ENCODE measurements around the gene PCDH19.
A peak's percentile ranks its signal among the peaks of the same experiment; 100 is the strongest.

Gene PCDH19

DNA sequence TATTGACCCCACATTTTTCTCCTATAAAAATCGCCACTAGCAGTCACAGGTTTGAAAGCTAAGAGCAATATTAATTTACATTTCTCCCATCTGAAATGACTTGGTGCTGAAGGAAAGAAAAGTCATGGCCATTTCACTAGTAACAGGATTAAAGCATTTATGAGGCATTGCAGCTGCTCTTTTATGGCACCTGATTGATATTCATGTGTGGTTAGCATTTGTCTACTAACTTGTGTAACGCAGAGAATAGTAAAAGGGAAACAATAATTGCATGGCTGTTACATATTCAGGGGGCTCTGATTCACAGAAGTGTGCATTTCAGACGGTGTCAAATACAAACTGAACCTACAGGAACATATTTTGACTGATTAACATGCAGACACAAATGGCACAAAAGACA, 5.2 kb downstream of the PCDH19 start:
- DNase-seq (ENCODE audit: low spot score) = no peak

DNA sequence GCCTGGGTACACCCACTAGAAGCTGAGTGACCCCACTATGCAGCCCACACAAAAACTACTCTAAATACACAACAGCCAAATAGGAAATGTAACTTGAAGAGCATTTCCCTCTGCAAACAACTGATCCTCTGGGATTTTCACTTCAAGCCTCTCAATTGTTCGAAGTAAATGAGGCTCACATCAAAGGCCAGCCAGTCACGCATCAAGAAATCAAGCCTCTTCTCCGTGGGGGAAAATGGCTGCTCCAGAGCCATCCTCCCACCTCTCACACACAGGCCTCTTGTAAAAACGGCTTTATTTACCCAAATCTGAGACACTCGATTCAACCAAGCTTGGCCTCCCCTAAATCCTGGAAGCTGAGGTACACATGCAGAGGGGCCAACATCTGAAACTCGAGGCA, 14.3 kb downstream of the PCDH19 start:
- no peak for DNase-seq (ENCODE audit: low spot score)

DNA sequence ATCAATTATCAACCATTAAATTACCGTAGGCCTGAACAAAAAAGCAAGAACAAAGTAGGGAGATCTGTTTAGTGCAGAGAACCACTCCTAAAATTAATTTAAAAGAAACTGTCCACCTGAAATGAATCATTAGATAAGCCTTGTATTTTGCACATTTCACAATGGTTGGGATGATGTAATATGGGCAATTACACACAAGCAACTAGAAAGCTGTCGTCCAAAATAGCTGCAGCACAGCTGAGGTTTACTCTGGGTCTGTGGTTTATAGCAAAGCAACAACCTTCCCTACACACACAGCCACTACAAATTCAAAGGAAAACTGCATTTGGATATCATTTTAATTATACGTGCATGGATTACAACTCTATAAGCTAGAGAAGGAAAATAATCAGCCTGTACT, 28.5 kb downstream of the PCDH19 start:
- DNase-seq (ENCODE audit: low spot score) = no peak

DNA sequence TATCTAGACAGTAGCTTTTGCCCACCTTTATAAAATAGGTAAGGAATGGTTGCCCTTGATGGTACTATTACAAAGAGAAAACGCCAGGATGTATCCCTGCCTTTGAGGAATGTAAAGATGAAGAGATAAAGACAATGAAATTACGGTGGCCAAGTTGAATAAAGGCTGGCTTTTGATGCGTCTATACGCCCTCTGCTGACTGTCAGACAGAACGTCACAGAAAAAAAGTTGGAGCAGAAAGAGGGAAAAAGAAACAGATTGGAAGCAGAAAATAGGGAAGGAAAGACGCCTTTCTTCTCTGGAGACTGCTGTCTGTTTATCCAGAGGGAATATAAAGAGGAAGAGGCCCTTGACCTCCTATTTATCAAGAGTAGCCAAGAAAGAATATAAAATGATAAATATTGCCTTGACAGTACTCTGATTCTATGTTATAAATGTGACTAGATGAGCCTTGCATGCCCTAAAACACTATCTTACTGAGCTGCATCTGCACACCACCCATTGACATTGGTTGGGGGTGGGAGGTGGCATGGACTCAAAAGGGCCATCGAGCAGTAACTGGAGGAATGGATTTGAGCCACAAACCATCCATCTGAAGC, 30.6 kb downstream of the PCDH19 start:
- no peak for DNase-seq (ENCODE audit: low spot score)

- no peak for DNase-seq (ENCODE audit: low spot score)
Measured at GRCh38 chrX:100377826-100378225, 32.2 kb downstream of the PCDH19 start.

- DNase-seq (ENCODE audit: low spot score) = no peak
Measured at GRCh38 chrX:100376576-100376975, 33.5 kb downstream of the PCDH19 start.

- DNase-seq (ENCODE audit: low spot score) = no peak
Measured at GRCh38 chrX:100373673-100374072, 36.4 kb downstream of the PCDH19 start.

DNA sequence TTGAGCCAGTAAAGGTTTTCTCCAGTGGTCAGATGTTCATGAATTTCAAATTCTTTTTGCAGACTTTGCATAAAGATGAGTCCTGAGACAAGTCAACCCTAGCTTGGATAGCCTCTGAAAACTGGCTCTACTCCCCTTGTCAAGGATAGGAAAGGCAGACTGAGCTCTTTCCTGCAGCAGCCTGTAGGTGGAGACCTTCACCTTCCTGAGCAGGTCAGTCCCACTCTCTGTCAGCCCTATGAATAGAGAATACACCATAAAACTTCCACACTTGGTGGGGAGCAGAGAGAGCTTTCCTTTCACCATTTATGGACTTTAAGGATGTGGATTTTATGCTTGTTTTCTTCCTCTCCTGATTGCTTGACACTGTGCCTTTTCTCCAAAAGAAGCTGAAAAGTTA, 41.9 kb downstream of the PCDH19 start:
- peak; percentile 19 for DNase-seq (ENCODE audit: low spot score)

DNA sequence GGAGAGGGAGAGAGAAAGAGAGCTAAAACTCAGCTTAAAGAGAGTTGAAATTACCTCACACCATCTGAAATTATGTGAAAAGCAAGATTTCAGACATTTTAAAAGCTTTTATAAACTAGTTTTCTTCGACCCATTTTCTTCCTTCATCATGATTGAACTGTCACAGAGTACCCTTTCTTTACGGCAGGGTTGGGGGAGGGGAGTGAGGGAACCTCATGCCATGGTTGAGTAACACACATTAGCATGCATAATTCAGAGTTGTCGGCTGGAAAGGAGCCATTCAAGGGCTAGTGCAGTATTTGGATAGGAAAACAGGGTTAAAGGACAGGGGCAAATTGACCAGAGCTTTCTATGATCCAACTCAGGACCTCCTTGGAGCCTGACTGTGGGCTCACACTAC, 46.2 kb downstream of the PCDH19 start:
- DNase-seq (ENCODE audit: low spot score) = no peak

DNA sequence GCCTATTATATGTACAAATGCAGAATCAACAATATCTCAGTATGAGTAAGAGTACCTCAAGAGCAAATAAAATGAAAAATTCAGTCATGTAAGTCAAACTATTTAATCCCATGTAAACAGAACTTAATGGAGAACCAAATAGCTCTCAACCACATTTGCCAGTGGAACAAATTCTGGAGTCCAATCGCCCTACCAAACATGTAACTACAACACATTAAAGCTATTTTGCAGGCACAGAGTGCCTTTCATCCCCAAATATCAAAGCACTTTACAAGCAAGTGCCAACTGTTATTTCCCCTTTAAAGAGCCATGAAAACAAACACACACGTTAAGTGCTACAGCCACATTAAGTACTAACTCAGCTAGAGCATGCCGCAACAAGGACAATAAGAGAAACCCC, 51.3 kb downstream of the PCDH19 start:
- no peak for DNase-seq (ENCODE audit: low spot score)

DNA sequence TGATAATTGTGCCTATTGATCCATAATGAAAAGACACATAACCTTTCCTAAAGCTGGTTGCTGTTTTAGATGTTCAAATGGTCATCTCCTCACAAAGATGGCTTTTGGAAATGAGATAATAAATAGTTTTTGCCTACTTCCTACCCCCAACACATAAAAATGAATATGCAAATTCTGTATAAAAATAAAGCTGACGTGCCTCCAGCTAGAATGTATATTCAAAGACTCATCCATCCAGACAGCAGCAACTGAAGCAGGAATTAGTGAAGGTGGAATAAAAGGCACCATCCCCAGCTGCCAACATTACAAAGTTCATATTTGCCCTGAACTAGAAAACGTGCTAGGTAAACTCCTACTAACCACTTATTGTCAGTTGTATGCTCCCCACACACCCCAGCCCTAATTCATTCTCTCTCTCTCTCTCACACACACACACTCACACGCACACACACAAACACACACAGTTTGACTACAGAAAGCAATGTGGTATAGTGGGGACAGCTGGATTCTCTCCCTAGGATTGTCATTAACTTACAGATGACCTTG, 53.6 kb downstream of the PCDH19 start:
- DNase-seq (ENCODE audit: low spot score) = no peak

- DNase-seq (ENCODE audit: low spot score) = no peak
Measured at GRCh38 chrX:100355680-100356079, 54.4 kb downstream of the PCDH19 start.

- no peak for DNase-seq (ENCODE audit: low spot score)
Measured at GRCh38 chrX:100353326-100353725, 56.7 kb downstream of the PCDH19 start.

DNA sequence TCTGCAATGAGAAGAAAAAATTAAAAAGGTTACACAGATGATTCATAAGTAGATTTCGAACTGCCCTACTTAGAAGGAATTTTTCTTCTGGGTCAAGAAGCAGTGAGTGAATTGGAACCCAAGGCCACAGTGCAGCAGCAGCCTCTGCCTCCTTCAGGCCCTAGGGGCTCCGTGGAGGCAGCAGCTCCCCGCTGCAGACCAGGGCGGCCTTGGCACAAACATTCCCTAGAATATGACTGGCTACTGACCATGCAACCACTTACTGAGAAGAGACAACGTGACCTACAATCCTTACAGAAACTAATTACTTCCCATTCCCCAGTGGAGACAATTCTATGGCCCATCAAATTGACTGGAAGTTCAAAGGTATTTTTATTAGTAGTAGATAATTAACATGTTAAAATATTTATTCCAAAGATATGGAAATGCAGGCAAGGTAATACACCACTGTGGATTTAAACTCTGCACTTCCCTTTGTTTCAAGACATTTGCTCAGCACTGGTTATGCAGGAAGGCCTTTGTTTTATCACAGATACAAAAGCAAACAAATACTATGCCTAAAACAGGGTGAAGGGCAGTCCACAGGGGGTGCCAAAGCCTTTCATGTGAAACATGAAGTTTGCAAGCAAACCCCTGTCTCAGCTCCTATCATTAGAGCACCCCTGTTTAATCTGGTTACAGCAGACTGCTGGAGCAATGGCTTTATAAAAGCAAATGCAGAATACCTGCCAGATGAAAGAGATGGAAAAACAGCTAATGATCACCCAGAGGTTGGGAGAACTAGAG, 59.2 kb downstream of the PCDH19 start:
- DNase-seq (ENCODE audit: low spot score) = no peak

GRCh38 chrX:100349391-100349790, 60.7 kb downstream of the PCDH19 start:
- DNase-seq (ENCODE audit: low spot score) = no peak

GRCh38 chrX:100341142-100341510, 68.9 kb downstream of the PCDH19 start:
- no peak for DNase-seq (ENCODE audit: low spot score)

DNA sequence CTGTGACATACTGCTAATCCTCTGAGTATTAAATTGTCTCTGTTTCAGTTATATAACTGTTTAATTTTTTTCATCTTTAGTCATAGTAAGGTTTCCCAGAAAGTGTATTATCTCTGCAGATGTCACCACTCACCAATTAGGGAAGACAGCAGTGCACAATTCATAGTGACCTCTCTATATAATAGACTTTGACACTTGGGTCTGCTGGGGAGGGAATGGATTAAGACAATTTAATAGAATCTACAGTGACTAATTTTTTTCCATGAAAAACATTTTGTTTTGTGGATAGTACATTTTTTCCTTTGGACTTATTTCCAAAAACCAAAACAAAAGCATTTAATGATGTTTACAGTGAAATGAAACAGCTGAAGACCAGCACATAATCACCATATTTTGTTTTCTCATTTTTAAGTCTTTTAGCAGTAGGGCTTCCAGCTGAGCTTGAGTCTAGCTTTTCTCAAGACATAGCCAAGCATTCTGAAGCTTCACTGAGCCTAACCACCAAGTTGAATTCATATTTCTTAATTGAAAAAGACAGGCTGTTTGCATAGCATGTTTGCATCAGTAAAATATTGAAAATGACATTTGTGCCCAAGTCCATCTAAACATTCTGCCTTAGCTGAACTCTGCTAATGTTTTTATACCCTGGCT, 69.5 kb downstream of the PCDH19 start:
- no peak for DNase-seq (ENCODE audit: low spot score)

GRCh38 chrX:100328351-100328750, 81.7 kb downstream of the PCDH19 start:
- DNase-seq (ENCODE audit: low spot score) = no peak

- no peak for DNase-seq (ENCODE audit: low spot score)
Measured at GRCh38 chrX:100319716-100320115, 90.4 kb downstream of the PCDH19 start.

- no peak for DNase-seq (ENCODE audit: low spot score)
Measured at GRCh38 chrX:100316987-100317386, 93.1 kb downstream of the PCDH19 start.

DNA sequence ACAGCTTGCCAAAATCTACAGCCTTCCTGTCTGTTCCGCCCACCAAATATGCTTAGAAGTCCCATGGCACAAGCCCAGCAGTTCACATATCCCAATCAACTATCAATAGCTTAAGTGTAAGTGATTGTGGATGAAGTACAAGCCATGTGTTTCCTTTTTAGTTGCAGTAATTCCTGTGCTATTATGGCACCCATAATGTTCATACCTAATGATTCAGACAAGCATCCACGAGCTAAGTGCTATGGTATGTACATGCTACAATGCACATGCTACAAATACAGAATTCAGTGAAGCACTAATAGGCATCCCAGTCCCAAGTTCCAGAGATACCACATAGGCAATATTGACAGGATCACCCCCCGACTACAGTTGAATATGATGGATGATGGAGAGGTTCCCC, 94.5 kb downstream of the PCDH19 start:
- DNase-seq (ENCODE audit: low spot score) = no peak

GRCh38 chrX:100299559-100299958, 110.5 kb downstream of the PCDH19 start:
- no peak for DNase-seq (ENCODE audit: low spot score)

DNA sequence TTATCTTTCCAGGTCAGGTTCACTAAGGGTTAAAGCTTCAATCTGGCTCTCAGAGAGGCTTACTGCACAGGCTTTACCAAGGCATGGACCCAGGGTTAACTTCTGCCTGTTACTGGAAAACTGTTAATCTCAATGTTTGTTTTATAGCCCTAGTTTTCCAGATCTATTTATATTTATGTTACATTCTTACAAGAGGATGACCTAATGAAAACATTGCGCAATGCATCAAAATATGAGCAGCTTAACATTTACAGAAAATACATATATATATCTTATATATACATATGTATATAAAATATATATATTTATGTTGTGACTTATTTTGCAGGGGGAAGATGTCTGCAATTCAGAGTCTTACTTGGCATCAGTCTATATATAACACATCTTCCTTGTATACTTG, 112.3 kb downstream of the PCDH19 start:
- no peak for DNase-seq (ENCODE audit: low spot score)

Data from HuH-7 (cell line).